NCI-H187 (cell line): ENCODE results near the gene INSYN2A.

ENCODE experiments used
- DNase-seq, 2 experiments: peaks; one replicate each; lab custom pipeline; 2025; lab: John Stamatoyannopoulos, UW

INSYN2A gene

GRCh38 chr10:127151981-127152699, 44.3 kb downstream of the INSYN2A start:
- DNase-seq, result no peak

- no peak for DNase-seq
These were observed 44.9 kb downstream of the INSYN2A start for GRCh38 chr10:127151541-127151940.

- no peak for DNase-seq
These were observed 46.3 kb downstream of the INSYN2A start for GRCh38 chr10:127150136-127150535.

GRCh38 chr10:127149501-127150081, 46.8 kb downstream of the INSYN2A start:
- DNase-seq, result no peak

- no peak for DNase-seq
These were observed 47.5 kb downstream of the INSYN2A start for GRCh38 chr10:127148933-127149220.

- DNase-seq, result no peak
These were observed 48.1 kb downstream of the INSYN2A start for GRCh38 chr10:127148066-127148932.

- DNase-seq, result no peak
These were observed 49.7 kb downstream of the INSYN2A start for GRCh38 chr10:127146661-127147060.
